Measurements from ENCODE around the gene BABAM2.

DNA sequence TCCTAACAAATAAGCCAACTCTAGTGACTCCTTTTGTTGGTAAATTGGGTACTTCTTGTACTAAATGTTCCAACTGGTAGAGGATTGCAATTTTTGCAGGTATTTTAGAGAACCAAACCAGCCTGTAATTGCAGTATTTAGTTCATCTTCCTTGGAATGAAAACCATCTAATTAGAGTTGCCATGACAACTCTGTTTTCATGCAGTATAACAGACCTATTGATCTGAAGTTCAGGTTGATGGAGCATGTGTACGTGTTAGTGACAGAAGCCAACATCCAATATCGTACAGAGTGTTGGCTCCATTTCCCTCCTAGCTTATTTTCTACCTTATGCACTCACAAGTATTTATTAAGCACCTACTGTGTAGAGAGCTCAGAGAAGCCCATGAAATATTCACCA, 325.8 kb downstream of the BABAM2 start:
- TF ChIP-seq, protein P1, sequence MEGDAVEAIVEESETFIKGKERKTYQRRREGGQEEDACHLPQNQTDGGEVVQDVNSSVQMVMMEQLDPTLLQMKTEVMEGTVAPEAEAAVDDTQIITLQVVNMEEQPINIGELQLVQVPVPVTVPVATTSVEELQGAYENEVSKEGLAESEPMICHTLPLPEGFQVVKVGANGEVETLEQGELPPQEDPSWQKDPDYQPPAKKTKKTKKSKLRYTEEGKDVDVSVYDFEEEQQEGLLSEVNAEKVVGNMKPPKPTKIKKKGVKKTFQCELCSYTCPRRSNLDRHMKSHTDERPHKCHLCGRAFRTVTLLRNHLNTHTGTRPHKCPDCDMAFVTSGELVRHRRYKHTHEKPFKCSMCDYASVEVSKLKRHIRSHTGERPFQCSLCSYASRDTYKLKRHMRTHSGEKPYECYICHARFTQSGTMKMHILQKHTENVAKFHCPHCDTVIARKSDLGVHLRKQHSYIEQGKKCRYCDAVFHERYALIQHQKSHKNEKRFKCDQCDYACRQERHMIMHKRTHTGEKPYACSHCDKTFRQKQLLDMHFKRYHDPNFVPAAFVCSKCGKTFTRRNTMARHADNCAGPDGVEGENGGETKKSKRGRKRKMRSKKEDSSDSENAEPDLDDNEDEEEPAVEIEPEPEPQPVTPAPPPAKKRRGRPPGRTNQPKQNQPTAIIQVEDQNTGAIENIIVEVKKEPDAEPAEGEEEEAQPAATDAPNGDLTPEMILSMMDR (IDR thresholded peaks at IDR 0.05): no peak
- no peak for TF ChIP-seq POLR2A (IDR thresholded peaks at IDR 0.05)

Measured in right lobe of liver (tissue), 4 donors.